Lung (tissue), 12 donors: ENCODE data around the gene KLHL36. TPM values are rescaled to one million over a fixed set of nuclear protein-coding genes. Genes with fewer than 3 reads are reported as not detected.

Experiments used
- ATAC-seq: fragments of 200-7000 bp; cut with Tn5 transposase; one replicate; pipeline ENCODE4 v1.9.1; 2020; ENCODE audit warnings: moderate number of reproducible peaks; ENCODE audit not compliant: insufficient read depth, low FRiP score
- DNase-seq, 3 donors: peaks; one replicate each; pipeline ENCODE4 v3.0.0-alpha.2; 2013 to 2017
- H3K27ac ChIP-seq, 2 donors: one replicate each; pipeline ENCODE4 v1.5.1; 2013; ENCODE audit warnings: mild to moderate bottlenecking in 2 of 2, moderate library complexity in 2 of 2, control low read depth in 1 of 2, inconsistent platforms in 1 of 2, low read depth in 1 of 2, low read length in 1 of 2
- H3K27me3 ChIP-seq, 3 donors: one replicate each; pipeline ENCODE4 v1.5.1; 2013; ENCODE audit warnings: low read length in 2 of 3; ENCODE audit not compliant: control insufficient read depth in 3 of 3, insufficient read depth in 3 of 3
- H3K36me3 ChIP-seq, 4 donors: one replicate each; pipeline ENCODE4 v1.5.1; 2013; ENCODE audit warnings: low read length in 4 of 4, mild to moderate bottlenecking in 1 of 4, moderate library complexity in 1 of 4; ENCODE audit not compliant: control insufficient read depth in 4 of 4, insufficient read depth in 4 of 4
- H3K4me1 ChIP-seq, 5 donors: one replicate each; pipeline ENCODE4 v1.5.1; 2013; ENCODE audit warnings: low read length in 5 of 5, mild to moderate bottlenecking in 2 of 5, moderate library complexity in 1 of 5; ENCODE audit not compliant: control insufficient read depth in 5 of 5, insufficient read depth in 5 of 5
- H3K4me3 ChIP-seq: one replicate; pipeline ENCODE4 v1.5.1; 2013; ENCODE audit warnings: mild to moderate bottlenecking, control low read depth, moderate library complexity
- H3K9ac ChIP-seq, 2 donors: one replicate each; pipeline ENCODE4 v1.5.1; 2013; ENCODE audit warnings: low read length in 2 of 2, control low read depth in 1 of 2; ENCODE audit not compliant: insufficient read depth in 1 of 2
- H3K9me3 ChIP-seq, 4 donors: one replicate each; pipeline ENCODE4 v1.5.1; 2013; ENCODE audit warnings: low read length in 3 of 4, mild to moderate bottlenecking in 1 of 4, moderate library complexity in 1 of 4; ENCODE audit not compliant: control insufficient read depth in 4 of 4, insufficient read depth in 3 of 4
- CTCF ChIP-seq: IDR thresholded peaks from 2 replicates; pipeline ENCODE4 v1.5.1; 2012; ENCODE audit warnings: mild to moderate bottlenecking; ENCODE audit errors: control extremely low read depth, extremely low read depth
- WGBS, 2 donors: extraction: QIAGEN DNeasy Blood & Tissue Kit; methylation state at CpG; one replicate each; pipeline ENCODE4 v1.1.7; 2013; 5-methylcytosine and 5-hydroxymethylcytosine counted together
- polyA plus RNA-seq, 2 donors: library from polyadenylated mRNA; stranded (reverse); fragments of 200-250 nt; gene quantifications; one replicate each; pipeline ENCODE4 v1.2.1, GENCODE V29; 2013
- total RNA-seq, 2 donors: library from RNA; depleted of rRNA in 1 of 2; stranded (reverse); fragments of >200 nt in 1 of 2; gene quantifications; one replicate each; pipeline ENCODE4 v1.2.1, GENCODE V29; 2014 to 2021
- donor health status: control.
- donor health status: control.
- donor health status: Bipolar disorder and iron deficiency.
- donor health status: healthy.
- donor health status: DM: yes; HTN: yes; CAD: no.

The KLHL36 gene
- total and polyA plus RNA-seq, 4 donors: 18.1 to 52.7 (median 32.3) TPM

- peaks cover 0 to 25% (median 15%) of the 10 kb centered on the region in 5 donors for H3K4me1 ChIP-seq
- peaks cover 0 to 5% (median 2%) of the 10 kb centered on the region in 4 donors for H3K36me3 ChIP-seq
- no peak overlapping the region for H3K27ac ChIP-seq
- H3K27me3 ChIP-seq: no peaks in the 10 kb centered on the region
- DNase-seq (no peak), ATAC-seq (no peak)
- TF ChIP-seq CTCF: no peak
- H3K9me3 ChIP-seq: peaks cover 0 to 4% (median under 1%) of the 10 kb centered on the region in 4 donors
- no peak overlapping the region for H3K9ac ChIP-seq
- no peak overlapping the region for H3K4me3 ChIP-seq
- 86 to 87% methylated on average over 1 of the region's 1 CpG for WGBS, 2 donors
Observed at GRCh38 chr16:84610376-84610775, 37.9 kb upstream of the KLHL36 start.

GRCh38 chr16:84611041-84611440 lies 37.3 kb upstream of the KLHL36 start:
- 43 to 75% methylated on average over 4 of the region's 4 CpGs for WGBS, 2 donors
- DNase-seq (peak; percentile 69 to 96 (median 94)), ATAC-seq (no peak)
- no peaks in the 10 kb centered on the region for H3K27me3 ChIP-seq
- H3K9me3 ChIP-seq: no peaks in the 10 kb centered on the region
- no peak for TF ChIP-seq CTCF
- H3K27ac ChIP-seq: no peak overlapping the region
- H3K36me3 ChIP-seq: peaks cover 0 to 5% (median 2%) of the 10 kb centered on the region in 4 donors
- peak overlapping the region in 1 of 2 donors; percentile 17 for H3K9ac ChIP-seq
- H3K4me1 ChIP-seq: peaks cover 0 to 32% (median 19%) of the 10 kb centered on the region in 5 donors
- H3K4me3 ChIP-seq: no peak overlapping the region

- peaks cover 0 to 4% (median 0%) of the 10 kb centered on the region in 4 donors for H3K36me3 ChIP-seq
- H3K4me1 ChIP-seq: peaks cover 0 to 41% (median 17%) of the 10 kb centered on the region in 5 donors
- no peaks in the 10 kb centered on the region for H3K27me3 ChIP-seq
- no peak for TF ChIP-seq CTCF
- H3K9me3 ChIP-seq: no peaks in the 10 kb centered on the region
- DNase-seq: no peak
- no peak for ATAC-seq
- 95% methylated on average over 7 of the region's 7 CpGs for WGBS, 2 donors
- H3K27ac ChIP-seq: no peak overlapping the region
- H3K4me3 ChIP-seq: no peak overlapping the region
- no peak overlapping the region for H3K9ac ChIP-seq
Observed at GRCh38 chr16:84612686-84613085, 35.6 kb upstream of the KLHL36 start.
